ENCODE measurements around the gene PRX.
"Not testable (repeated sequence)": the region's sequence is repeated elsewhere in the genome, so short reads cannot be mapped to it uniquely, and the experiment has no call there.

PRX gene

DNA sequence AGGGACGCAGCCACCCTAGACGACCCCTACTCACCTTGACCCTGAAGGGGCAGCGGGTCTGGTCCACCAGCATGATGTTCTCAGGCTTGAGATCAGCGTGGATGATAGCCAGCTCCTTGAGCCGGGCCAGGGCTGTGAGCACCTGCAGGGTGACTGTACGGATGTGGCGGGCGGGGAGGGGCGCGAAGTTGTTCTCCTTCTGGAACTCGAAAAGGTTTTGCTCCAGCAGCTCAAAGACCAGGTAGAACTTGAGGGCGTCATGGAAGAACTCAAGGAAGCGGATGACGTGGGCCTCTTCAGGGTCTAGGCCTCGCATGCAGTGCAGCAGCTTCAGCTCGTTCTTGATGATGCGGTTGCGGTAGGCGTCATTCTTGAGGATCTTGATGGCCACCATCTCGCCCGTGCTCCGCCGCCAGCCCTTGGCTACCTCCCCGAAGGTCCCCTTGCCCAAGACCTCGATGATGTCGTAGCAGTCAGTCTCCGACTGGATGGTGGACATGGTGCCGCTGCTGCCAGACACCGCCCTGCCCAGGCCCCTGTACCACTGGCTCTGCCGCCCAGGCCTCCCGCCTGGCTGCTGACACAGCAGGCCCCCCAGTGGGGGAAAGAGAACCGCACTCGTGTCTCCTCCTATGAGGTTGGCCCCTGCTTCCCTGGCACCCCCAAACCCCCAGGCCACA is 23.6 kb downstream of the PRX start:
- no peak for DNase-seq (ENCODE audit: low spot score)

DNA sequence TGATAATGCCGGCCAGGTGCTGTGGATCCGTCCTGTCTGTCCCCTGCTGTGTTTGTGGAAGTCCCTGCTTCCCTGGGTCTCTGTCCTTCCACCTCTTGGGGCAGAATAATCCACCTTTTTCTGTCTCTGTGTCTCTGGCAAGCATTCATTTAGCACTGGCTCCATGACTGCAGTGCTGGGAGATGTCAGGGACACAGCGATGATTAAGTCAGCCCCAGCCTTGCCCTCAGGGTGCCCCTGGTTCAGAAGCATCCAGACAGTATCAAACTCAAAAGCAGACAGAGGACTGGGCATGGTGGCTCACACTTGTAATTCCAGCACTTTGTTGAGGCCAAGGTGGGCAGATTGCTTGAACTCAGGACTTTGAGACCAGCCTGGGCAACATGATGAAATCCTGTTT is 24.7 kb downstream of the PRX start:
- DNase-seq (ENCODE audit: low spot score): no peak

DNA sequence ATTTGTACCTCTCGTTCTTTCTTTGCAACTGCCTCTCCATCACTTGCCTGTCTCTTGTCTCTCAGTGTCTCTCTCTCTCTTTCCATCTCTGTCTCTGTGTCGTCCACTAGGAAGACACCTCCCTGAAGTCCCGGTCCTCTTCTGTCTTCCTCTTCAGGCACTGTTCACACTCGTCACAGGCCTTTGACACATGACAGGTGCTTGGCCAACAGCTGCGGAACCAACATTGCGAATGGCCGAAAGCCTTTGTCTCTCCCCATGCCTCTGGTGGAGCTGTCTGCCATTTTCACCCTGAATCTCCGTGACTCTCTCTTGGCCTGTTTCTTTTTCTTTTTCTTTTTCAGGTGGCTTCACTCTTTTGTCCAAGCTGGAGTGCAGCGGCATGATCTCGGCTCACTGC is 26.0 kb downstream of the PRX start:
- no peak for DNase-seq (ENCODE audit: low spot score)

- no peak for DNase-seq (ENCODE audit: low spot score)
These were observed 29.4 kb downstream of the PRX start for GRCh38 chr19:40383668-40384248.

- no peak for DNase-seq (ENCODE audit: low spot score)
These were observed 31.9 kb downstream of the PRX start for GRCh38 chr19:40381321-40381720.

GRCh38 chr19:40380199-40381037 is 32.8 kb downstream of the PRX start:
- no peak for DNase-seq (ENCODE audit: low spot score)

GRCh38 chr19:40379446-40380198 is 33.6 kb downstream of the PRX start:
- DNase-seq (ENCODE audit: low spot score): no peak

GRCh38 chr19:40378509-40378908 is 34.7 kb downstream of the PRX start:
- no peak for DNase-seq (ENCODE audit: low spot score)

GRCh38 chr19:40377876-40378385 is 35.2 kb downstream of the PRX start:
- DNase-seq (ENCODE audit: low spot score): no peak

GRCh38 chr19:40376286-40376862 is 36.8 kb downstream of the PRX start:
- DNase-seq (ENCODE audit: low spot score): no peak

DNA sequence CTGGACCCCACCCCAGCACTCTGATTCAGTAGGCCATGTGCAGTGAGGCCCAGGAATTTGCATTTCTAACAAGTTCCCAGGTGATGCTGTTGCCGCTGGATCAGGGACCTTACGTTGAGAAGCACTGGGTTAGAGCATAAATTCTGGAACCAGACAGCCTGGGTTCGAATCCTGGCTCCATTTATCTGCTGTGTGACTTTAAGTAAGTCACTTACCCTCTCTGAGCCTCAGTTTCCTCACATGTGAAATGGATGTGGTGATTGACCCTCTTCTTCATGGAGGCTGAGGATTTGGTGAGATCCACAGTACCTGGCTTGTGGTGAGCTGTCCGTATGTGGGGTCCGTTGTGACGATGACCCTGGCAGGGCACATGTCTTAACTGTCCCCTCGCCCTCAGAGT is 39.1 kb downstream of the PRX start:
- no peak for DNase-seq (ENCODE audit: low spot score)

- DNase-seq (ENCODE audit: low spot score): no peak
These were observed 41.4 kb downstream of the PRX start for GRCh38 chr19:40371802-40372122.

GRCh38 chr19:40370997-40371801 is 42.0 kb downstream of the PRX start:
- DNase-seq (ENCODE audit: low spot score): no peak

DNA sequence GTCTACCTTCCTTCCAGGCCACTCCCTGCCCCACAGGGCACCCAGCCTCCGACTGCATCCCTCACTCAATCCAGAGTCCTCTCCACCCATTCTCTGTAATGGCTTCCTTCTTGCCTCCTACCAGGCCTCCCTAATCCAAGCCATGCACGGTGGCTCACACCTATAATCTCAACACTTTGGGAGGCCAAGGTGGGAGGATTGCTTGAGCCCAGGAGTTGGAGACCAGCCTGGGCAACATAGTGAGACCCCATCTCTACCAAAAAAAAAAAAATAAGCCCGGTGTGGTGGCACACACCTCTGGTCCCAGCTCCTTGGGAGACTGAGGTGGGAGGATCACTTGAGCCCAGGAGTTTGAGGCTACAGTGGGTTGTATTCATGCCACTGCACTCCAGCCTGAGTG is 42.9 kb downstream of the PRX start:
- not testable (repeated sequence) for DNase-seq (ENCODE audit: low spot score)

- no peak for DNase-seq (ENCODE audit: low spot score)
These were observed 43.4 kb downstream of the PRX start for GRCh38 chr19:40369797-40370196.

GRCh38 chr19:40367577-40368434 is 45.4 kb downstream of the PRX start:
- no peak for DNase-seq (ENCODE audit: low spot score)

DNA sequence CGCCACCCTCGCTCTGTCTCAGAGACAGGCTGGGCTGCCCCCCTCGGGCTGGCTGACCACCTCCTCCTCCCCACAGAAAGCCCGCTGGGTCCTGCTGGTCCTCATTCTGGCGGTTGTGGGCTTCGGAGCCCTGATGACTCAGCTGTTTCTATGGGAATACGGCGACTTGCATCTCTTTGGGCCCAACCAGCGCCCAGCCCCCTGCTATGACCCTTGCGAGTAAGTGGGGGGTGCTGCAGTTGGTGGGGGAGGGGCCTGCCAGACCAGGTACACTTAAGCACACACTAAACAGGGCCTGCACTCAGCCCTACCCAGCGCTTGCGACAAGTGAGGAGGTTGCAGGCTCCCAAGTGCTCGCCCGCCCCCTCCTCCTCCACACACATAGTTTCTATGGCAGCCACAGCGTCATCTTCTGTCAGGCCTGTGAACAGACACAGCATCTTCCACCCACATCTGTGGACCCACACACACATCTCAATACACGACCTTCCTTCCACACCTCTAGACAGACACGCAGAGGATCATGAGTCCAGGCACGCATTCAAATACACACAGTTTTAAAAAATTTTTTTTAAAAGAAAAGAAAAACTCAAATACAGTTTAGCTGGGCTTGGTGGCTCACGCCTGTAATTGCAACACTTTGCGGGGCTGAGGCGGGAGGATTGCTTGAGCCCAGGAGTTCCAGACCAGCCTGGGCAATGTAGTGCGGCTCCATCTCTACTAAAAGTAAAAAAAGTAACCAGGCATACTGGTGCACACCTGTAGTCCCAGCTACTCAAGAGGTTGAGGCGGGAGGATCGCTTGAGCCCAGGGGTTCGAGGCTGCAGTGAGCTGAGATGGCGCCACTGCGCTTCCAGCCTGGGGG is 46.2 kb downstream of the PRX start:
- no peak for DNase-seq (ENCODE audit: low spot score)

DNA sequence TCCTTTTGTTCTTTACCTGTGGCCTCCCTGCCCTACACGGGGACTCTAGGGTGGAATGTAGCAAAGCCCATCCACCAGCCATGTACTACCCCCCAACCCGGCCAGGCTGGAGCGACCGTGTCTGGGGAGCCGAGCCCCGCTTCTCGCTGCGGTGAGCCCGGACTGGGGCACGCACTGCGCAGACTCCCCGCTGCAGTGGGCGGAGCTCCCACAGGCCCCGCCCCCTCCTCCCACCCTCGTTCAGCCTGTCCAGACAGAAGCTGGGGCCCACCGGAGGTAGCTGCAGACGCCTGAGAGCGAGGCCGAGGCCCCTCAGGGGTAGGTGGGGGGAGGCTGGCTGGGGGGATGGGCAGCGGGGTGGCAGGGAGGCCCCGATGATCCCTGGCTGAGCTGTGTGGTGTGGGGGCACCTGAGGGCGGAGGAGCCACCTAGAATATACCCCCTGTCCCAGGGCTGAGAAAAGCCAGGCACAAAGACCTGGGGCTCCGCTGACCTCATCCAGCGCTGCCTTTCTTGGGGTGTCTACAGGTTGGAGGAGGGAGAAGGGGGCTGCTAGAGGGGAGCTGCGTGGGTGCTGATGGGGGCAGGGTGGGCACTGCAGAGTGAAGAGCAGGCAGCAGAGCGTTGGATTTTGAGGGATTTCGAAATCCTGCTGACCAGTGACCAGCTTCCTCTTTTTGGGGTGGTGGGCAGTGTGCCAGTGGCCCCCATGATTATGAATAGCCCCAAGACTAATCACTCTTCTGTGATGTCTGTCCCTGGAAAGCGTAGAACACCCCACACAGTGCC is 47.4 kb downstream of the PRX start:
- DNase-seq (ENCODE audit: low spot score): peak; percentile 14
